AG04450 (cell line): ENCODE measurements around the gene GARNL3. TPM values are rescaled to one million over a fixed set of nuclear protein-coding genes. Genes with fewer than 3 reads are reported as not detected.

Source experiments
- CTCF ChIA-PET: fragments of 300-600, 350-600 bp; formaldehyde crosslinking; extraction: SDS; loops from one replicate; lab custom pipeline; 2022; ENCODE audit warnings: antibody characterized with exemption, inconsistent platforms; lab: Charles Lee
- POLR2A ChIA-PET: fragments of 350-600 bp; formaldehyde crosslinking; extraction: SDS; loops from one replicate; lab custom pipeline; 2021; ENCODE audit warnings: antibody characterized with exemption, inconsistent platforms; lab: Yijun Ruan, JAX
- DNase-seq: peaks from one replicate; pipeline ENCODE4 v3.0.0-alpha.2; 2011; ENCODE audit warnings: low read depth, low spot score
- H3K27ac ChIP-seq: one replicate; pipeline ENCODE4 v1.5.1; 2012; ENCODE audit warnings: low read depth, low read length, control low read depth
- H3K27me3 ChIP-seq: one replicate; pipeline ENCODE4 v1.6.0; 2012; ENCODE audit warnings: low read length; ENCODE audit not compliant: control insufficient read depth, insufficient read depth
- H3K4me3 ChIP-seq: 2 replicates; pipeline ENCODE4 v1.5.1; 2011; ENCODE audit warnings: mild to moderate bottlenecking, low read depth, low read length, control low read depth
- H3K9me3 ChIP-seq: 2 replicates; pipeline ENCODE4 v1.5.1; 2012; ENCODE audit warnings: low read length; ENCODE audit not compliant: control insufficient read depth, insufficient read depth
- polyA plus RNA-seq: library from polyadenylated mRNA; depleted of rRNA; stranded (reverse); fragments of >200 nt; gene quantifications from 2 replicates; pipeline ENCODE4 v1.2.3, GENCODE V29; 2011
- TF ChIP-seq, protein P1 (sequence below): IDR thresholded peaks from 2 replicates; pipeline ENCODE4 v1.5.1; 2011; ENCODE audit warnings: low read depth, low read length, control low read depth, inconsistent platforms

GARNL3 gene
- polyA plus RNA-seq, 1 experiment = 2.7 TPM

- DNase-seq = no peak
- Histone ChIP-seq H3K9me3 (no peaks in the 10 kb centered on the region), H3K4me3 (no peak overlapping the region), H3K27me3 (no peaks in the 10 kb centered on the region), H3K27ac (no peak overlapping the region)
- CTCF ChIA-PET = interaction anchor here (1.0 to 1.5 kb wide), 2 partner anchors 98 to 360 kb away, joined by 3 read pairs; no protein-coding TSS in a partner anchor
- POLR2A ChIA-PET = no interaction called here
- TF ChIP-seq, protein P1, sequence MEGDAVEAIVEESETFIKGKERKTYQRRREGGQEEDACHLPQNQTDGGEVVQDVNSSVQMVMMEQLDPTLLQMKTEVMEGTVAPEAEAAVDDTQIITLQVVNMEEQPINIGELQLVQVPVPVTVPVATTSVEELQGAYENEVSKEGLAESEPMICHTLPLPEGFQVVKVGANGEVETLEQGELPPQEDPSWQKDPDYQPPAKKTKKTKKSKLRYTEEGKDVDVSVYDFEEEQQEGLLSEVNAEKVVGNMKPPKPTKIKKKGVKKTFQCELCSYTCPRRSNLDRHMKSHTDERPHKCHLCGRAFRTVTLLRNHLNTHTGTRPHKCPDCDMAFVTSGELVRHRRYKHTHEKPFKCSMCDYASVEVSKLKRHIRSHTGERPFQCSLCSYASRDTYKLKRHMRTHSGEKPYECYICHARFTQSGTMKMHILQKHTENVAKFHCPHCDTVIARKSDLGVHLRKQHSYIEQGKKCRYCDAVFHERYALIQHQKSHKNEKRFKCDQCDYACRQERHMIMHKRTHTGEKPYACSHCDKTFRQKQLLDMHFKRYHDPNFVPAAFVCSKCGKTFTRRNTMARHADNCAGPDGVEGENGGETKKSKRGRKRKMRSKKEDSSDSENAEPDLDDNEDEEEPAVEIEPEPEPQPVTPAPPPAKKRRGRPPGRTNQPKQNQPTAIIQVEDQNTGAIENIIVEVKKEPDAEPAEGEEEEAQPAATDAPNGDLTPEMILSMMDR = no peak
These were observed 36.4 kb downstream of the GARNL3 start for GRCh38 chr9:127300886-127301447.

DNA sequence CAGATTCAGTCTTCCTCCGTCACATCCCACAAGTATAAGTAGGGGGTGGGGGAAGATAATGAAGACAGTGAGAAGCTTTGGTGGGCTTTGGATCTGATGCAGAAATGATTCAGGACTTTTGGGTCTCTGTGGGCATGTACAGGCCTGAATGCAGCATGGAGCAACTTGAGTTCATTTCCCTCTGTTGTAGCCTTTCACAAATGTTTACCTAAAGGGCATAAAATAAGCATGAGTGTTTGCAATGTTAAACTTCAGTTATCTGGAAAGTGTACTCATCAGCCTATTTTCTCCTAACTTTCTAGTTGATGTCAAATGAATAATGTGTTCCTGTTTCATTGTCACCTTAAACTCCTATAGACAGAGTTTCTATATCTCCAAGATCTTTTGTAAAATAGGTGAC, 39.3 kb downstream of the GARNL3 start:
- ChIA-PET POLR2A (no interaction called here), CTCF (no interaction called here)
- Histone ChIP-seq H3K27ac (no peak overlapping the region), H3K27me3 (no peaks in the 10 kb centered on the region), H3K9me3 (no peaks in the 10 kb centered on the region), H3K4me3 (no peak overlapping the region)
- no peak for DNase-seq
- TF ChIP-seq, protein P1 = no peak

- H3K27ac ChIP-seq = no peak overlapping the region
- H3K9me3 ChIP-seq = no peaks in the 10 kb centered on the region
- ChIA-PET CTCF (no interaction called here), POLR2A (no interaction called here)
- no peak overlapping the region for H3K4me3 ChIP-seq
- TF ChIP-seq, protein P1 = no peak
- DNase-seq = no peak
- H3K27me3 ChIP-seq = no peaks in the 10 kb centered on the region
These were observed 40.7 kb downstream of the GARNL3 start for GRCh38 chr9:127305206-127305837.

DNA sequence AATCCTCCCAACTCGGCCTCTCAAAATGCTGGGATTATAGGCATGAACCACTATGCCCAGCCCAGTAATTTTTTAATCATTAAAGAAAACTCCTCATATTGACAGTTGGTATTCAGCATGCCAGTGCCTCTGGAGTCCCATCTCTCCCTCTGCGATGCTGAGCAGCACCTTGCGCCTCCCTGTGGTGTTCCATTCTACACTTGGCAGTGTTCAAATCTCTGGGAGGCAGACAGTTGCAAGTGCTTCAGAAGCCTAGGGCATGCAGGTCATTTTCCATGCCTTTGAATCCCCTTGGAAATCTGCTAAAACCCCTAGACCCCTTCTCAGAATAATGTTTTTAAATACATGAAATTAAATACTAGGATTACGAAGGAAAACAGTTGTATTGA, 41.3 kb downstream of the GARNL3 start:
- TF ChIP-seq, protein P1 = no peak
- CTCF ChIA-PET = no interaction called here
- Histone ChIP-seq H3K4me3 (no peak overlapping the region), H3K27me3 (no peaks in the 10 kb centered on the region), H3K9me3 (no peaks in the 10 kb centered on the region), H3K27ac (no peak overlapping the region)
- DNase-seq = no peak
- POLR2A ChIA-PET = interaction anchor here (0.7 kb wide), 1 partner anchor 1743 kb away, joined by 4 read pairs; no protein-coding TSS in a partner anchor

DNA sequence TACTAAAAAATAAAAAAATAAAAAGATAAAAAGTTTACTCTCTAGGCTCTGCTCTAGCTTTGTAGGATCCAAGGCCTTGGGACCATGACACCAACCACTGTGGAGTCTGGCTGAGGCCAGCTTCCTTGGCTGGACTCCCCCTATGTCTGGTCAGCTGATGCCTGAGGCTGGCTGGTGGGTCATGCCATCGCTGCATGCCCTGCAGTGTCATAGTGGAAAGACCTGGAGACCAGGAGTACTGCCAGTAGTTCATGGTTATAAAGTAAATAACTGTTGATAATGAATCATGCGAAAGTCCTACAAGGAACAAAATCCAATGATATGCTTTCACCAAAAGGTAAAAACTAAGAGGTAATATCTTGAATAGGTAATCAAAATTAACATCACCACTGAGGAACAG, 43.2 kb downstream of the GARNL3 start:
- Histone ChIP-seq H3K4me3 (no peak overlapping the region), H3K9me3 (no peaks in the 10 kb centered on the region), H3K27me3 (no peaks in the 10 kb centered on the region), H3K27ac (no peak overlapping the region)
- DNase-seq = no peak
- CTCF ChIA-PET = interaction anchor here (0.7 to 1.5 kb wide), 2 partner anchors 24 to 30 kb away, joined by 3 read pairs; no protein-coding TSS in a partner anchor
- TF ChIP-seq, protein P1 = no peak
- POLR2A ChIA-PET = no interaction called here
